NCI-H1105 treated with DMSO at 0.1 percent for 48 hours (cell line): ENCODE data around the gene CEP63.
"Not testable (repeated sequence)": the region's sequence is repeated elsewhere in the genome, so short reads cannot be mapped to it uniquely, and the experiment has no call there.

ENCODE experiments used
- DNase-seq: peaks from one replicate; lab custom pipeline; 2025; lab: John Stamatoyannopoulos, UW

The CEP63 gene

GRCh38 chr3:134516905-134517304, 31.0 kb downstream of the CEP63 start:
- no peak for DNase-seq

GRCh38 chr3:134517791-134518190, 31.9 kb downstream of the CEP63 start:
- DNase-seq, result no peak

GRCh38 chr3:134522541-134522940, 36.7 kb downstream of the CEP63 start:
- no peak for DNase-seq

- no peak for DNase-seq
Observed at GRCh38 chr3:134525293-134525692, 39.4 kb downstream of the CEP63 start.

GRCh38 chr3:134526319-134526718, 40.5 kb downstream of the CEP63 start:
- no peak for DNase-seq

- no peak for DNase-seq
Observed at GRCh38 chr3:134527037-134527436, 41.2 kb downstream of the CEP63 start.

- DNase-seq, result no peak
Observed at GRCh38 chr3:134527538-134528186, 41.8 kb downstream of the CEP63 start.

- DNase-seq, result no peak
Observed at GRCh38 chr3:134533493-134533892, 47.6 kb downstream of the CEP63 start.

- DNase-seq, result no peak
Observed at GRCh38 chr3:134535186-134535970, 49.5 kb downstream of the CEP63 start.

- DNase-seq, result no peak
Observed at GRCh38 chr3:134536781-134537180, 50.9 kb downstream of the CEP63 start.

GRCh38 chr3:134542287-134542958, 56.6 kb downstream of the CEP63 start:
- DNase-seq, result no peak

GRCh38 chr3:134543113-134543512, 57.3 kb downstream of the CEP63 start:
- no peak for DNase-seq

- no peak for DNase-seq
Observed at GRCh38 chr3:134544316-134544715, 58.5 kb downstream of the CEP63 start.

- not testable (repeated sequence) for DNase-seq
Observed at GRCh38 chr3:134544783-134545182, 58.9 kb downstream of the CEP63 start.

- DNase-seq, result no peak
Observed at GRCh38 chr3:134545818-134546217, 60.0 kb downstream of the CEP63 start.

- DNase-seq, result no peak
Observed at GRCh38 chr3:134552784-134553183, 66.9 kb downstream of the CEP63 start.

GRCh38 chr3:134559591-134559990, 73.7 kb downstream of the CEP63 start:
- no peak for DNase-seq

GRCh38 chr3:134562055-134562454, 76.2 kb downstream of the CEP63 start:
- DNase-seq, result no peak

- DNase-seq, result no peak
Observed at GRCh38 chr3:134563601-134564000, 77.7 kb downstream of the CEP63 start.

GRCh38 chr3:134564991-134565390, 79.1 kb downstream of the CEP63 start:
- no peak for DNase-seq

- no peak for DNase-seq
Observed at GRCh38 chr3:134567605-134568004, 81.7 kb downstream of the CEP63 start.

- DNase-seq, result no peak
Observed at GRCh38 chr3:134568790-134569189, 82.9 kb downstream of the CEP63 start.

GRCh38 chr3:134569899-134570298, 84.0 kb downstream of the CEP63 start:
- not testable (repeated sequence) for DNase-seq
